ENCODE data around the gene ADAM12. TPM values are rescaled to one million over a fixed set of nuclear protein-coding genes. Genes with fewer than 3 reads are reported as not detected.
A peak's percentile ranks its signal among the peaks of the same experiment; 100 is the strongest.

The ADAM12 gene
- total and polyA plus RNA-seq, 9 of the 15 experiments (the other 6 are each of a cell fraction or from before 2014, with no cell fraction given), result not detected

DNA sequence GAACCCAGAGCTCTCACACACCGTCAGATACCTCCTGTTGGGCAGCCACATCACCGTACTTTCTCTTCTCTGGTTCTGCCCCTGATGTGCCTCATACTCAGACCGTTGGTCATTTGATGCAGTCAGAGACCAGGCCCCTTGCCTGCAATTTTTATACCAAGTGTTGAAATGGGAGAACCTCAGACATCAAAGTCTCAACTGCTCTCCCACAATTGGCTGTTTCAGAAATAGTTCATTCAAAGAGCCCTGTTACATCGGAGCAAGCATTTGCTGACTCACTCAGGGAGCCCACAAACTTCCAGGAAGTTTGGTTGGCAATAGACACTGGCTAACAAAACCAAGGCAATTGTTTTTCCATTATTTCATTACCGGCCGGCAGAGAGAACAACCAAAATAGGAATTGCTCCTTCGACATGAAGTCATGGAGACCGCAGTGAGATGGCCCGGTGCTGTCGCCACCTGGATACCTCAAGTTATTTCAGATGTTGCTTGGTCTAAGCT, 33.5 kb upstream of the ADAM12 start:
- Histone ChIP-seq H3K4me3 (no peak overlapping the region), H3K36me3 (ENCODE audit: control insufficient read depth, insufficient read depth, low read length) (no peaks in the 10 kb centered on the region), H3K9ac (ENCODE audit: insufficient read depth in 1 of 2, low read depth in 2 of 2, low read length in 2 of 2) (no peak overlapping the region), H2AFZ (ENCODE audit: low read depth, low read length) (no peak overlapping the region), H3K4me1 (replicated peaks in 1 of 2; ENCODE audit: control insufficient read depth in 2 of 2, insufficient read depth in 2 of 2, low read length in 2 of 2) (no peaks in the 10 kb centered on the region), H3K27me3 (ENCODE audit: control insufficient read depth in 2 of 2, insufficient read depth in 2 of 2, low read length in 2 of 2) (no peaks in the 10 kb centered on the region), H3K9me1 (ENCODE audit: control insufficient read depth, insufficient read depth, low read length) (no peaks in the 10 kb centered on the region), H4K20me1 (replicated peaks; ENCODE audit: control insufficient read depth, insufficient read depth, low read length) (no peaks in the 10 kb centered on the region), H3K4me2 (ENCODE audit: insufficient read depth, low read length) (no peak overlapping the region), H3K9me3 (replicated peaks; ENCODE audit: control insufficient read depth, insufficient read depth, low read depth, low read length) (no peaks in the 10 kb centered on the region), H3K27ac (ENCODE audit: extremely low read depth, low read depth, low read length) (no peak overlapping the region), H3K79me2 (ENCODE audit: control insufficient read depth, insufficient read depth, low read length) (no peaks in the 10 kb centered on the region)
- TF ChIP-seq NFE2 (IDR thresholded peaks at IDR 0.05; ENCODE audit: low read depth) (0 out of 2 replicates have a peak, but pooled peaks have one; percentile 11), EGR1 (conservative IDR thresholded peaks at IDR 0.05) (no peak), ZNF57 (CRISPR knock-in tag; IDR thresholded peaks at IDR 0.05) (no peak), MECOM (CRISPR knock-in tag; IDR thresholded peaks at IDR 0.05) (no peak), TEAD2 (tag; IDR thresholded peaks at IDR 0.05) (no peak), ZNF436 (CRISPR knock-in tag; IDR thresholded peaks at IDR 0.05) (no peak)
- TF ChIP-seq, protein P1, sequence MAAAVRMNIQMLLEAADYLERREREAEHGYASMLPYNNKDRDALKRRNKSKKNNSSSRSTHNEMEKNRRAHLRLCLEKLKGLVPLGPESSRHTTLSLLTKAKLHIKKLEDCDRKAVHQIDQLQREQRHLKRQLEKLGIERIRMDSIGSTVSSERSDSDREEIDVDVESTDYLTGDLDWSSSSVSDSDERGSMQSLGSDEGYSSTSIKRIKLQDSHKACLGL (CRISPR knock-in tag; IDR thresholded peaks at IDR 0.05; ENCODE audit: borderline replicate concordance, poor library complexity, severe bottlenecking), result no peak
- TF ChIP-seq, protein P2, sequence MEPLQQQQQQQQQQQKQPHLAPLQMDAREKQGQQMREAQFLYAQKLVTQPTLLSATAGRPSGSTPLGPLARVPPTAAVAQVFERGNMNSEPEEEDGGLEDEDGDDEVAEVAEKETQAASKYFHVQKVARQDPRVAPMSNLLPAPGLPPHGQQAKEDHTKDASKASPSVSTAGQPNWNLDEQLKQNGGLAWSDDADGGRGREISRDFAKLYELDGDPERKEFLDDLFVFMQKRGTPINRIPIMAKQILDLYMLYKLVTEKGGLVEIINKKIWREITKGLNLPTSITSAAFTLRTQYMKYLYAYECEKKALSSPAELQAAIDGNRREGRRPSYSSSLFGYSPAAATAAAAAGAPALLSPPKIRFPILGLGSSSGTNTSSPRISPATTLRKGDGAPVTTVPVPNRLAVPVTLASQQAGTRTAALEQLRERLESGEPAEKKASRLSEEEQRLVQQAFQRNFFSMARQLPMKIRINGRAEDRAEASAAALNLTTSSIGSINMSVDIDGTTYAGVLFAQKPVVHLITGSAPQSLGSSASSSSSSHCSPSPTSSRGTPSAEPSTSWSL (CRISPR knock-in tag; IDR thresholded peaks at IDR 0.05; ENCODE audit: borderline replicate concordance), result no peak
- CTCF ChIA-PET (ENCODE audit: low intra/inter-chr PET ratio), result no interaction called here
- no TSS peak for BruUV-seq (replicated peaks)
- ATAC-seq (no peak), DNase-seq (ENCODE audit: extremely low read depth in 1 of 4, low spot score in 3 of 4) (no peak), FAIRE-seq (no peak)
- intact Hi-C loops (cut with micrococcal nuclease) (no loop called here), in situ Hi-C loops (cut with MboI) (no loop called here)
- WGBS (ENCODE audit: insufficient coverage, low coverage, missing lambda C conversion rate), result 0% methylated on average over 10 of the region's 10 CpGs
- POLR2A ChIA-PET, result no interaction called here

Data from K562 (cell line).